Measurements from ENCODE around the gene TREML2.
"Not testable (repeated sequence)": the region's sequence is repeated elsewhere in the genome, so short reads cannot be mapped to it uniquely, and the experiment has no call there.

TREML2 gene

DNA sequence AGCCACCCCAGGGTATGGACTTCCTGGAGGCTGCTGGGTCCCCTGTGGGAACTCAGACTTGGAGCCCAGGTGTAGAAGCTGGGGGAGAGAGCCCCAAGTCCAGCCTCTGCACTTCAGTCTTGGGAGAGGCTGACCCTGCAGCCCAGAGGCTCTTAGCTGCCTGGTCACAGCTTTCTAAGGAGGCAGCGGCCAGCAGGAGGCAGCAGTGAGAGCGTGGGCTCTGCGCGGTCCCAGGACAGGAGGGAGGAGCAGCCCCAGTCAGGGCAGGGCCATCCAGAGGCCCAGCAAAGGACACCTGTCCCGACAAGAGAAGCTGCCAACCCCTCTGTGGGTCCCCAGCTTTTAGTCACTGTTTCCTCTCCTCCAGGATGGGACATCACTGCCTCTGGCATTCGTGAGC lies 9.4 kb downstream of the TREML2 start:
- no peak for DNase-seq

DNA sequence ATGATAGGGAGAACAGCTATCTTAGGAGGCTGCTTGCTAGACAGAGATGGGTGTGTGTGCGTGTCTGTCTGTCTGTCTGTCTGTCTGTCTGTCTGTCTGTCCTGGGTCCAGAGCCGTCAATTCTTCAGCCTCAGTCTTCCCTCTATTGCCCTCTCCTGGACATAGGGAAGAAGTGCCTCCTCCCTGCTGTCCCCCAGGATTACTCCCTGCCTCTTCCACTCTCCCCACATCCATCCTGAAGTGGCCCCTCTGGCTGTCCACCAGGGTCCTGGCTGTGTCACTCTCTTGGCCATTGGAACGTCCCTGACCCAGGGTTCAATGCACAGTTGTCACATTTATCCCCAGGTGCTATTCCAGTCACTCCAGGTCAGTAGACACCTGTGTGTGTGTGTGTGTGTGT lies 10.2 kb downstream of the TREML2 start:
- Histone ChIP-seq H3K36me3 (replicated peaks; ENCODE audit: insufficient read depth, low read length) (no peaks in the 10 kb centered on the region), H2AFZ (ENCODE audit: low read length) (no peak overlapping the region), H3K4me3 (ENCODE audit: low read length) (no peak overlapping the region), H3K9ac (ENCODE audit: low read length) (no peak overlapping the region), H4K20me1 (ENCODE audit: insufficient read depth, low read length) (no peaks in the 10 kb centered on the region), H3K4me1 (ENCODE audit: low read length) (no peaks in the 10 kb centered on the region), H3K9me3 (replicated peaks; ENCODE audit: insufficient read depth, low read length) (no peaks in the 10 kb centered on the region), H3K79me2 (ENCODE audit: low read length) (no peaks in the 10 kb centered on the region), H3K4me2 (ENCODE audit: low read depth, low read length) (no peak overlapping the region), H3K9me2 (replicated peaks; ENCODE audit: insufficient read depth, low read length) (no peaks in the 10 kb centered on the region), H3K27ac (ENCODE audit: low read length) (no peak overlapping the region), H3K27me3 (replicated peaks; ENCODE audit: insufficient read depth, low read length) (no peaks in the 10 kb centered on the region), H3F3A (ENCODE audit: insufficient read depth, low read length) (no peaks in the 10 kb centered on the region)
- DNase-seq, result no peak
- TF ChIP-seq, protein P1, sequence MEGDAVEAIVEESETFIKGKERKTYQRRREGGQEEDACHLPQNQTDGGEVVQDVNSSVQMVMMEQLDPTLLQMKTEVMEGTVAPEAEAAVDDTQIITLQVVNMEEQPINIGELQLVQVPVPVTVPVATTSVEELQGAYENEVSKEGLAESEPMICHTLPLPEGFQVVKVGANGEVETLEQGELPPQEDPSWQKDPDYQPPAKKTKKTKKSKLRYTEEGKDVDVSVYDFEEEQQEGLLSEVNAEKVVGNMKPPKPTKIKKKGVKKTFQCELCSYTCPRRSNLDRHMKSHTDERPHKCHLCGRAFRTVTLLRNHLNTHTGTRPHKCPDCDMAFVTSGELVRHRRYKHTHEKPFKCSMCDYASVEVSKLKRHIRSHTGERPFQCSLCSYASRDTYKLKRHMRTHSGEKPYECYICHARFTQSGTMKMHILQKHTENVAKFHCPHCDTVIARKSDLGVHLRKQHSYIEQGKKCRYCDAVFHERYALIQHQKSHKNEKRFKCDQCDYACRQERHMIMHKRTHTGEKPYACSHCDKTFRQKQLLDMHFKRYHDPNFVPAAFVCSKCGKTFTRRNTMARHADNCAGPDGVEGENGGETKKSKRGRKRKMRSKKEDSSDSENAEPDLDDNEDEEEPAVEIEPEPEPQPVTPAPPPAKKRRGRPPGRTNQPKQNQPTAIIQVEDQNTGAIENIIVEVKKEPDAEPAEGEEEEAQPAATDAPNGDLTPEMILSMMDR (IDR thresholded peaks at IDR 0.05; ENCODE audit: low read length), result 0 out of 2 replicates have a peak, but pooled peaks have one; percentile 3
- TF ChIP-seq EZH2phosphoT487 (IDR thresholded peaks at IDR 0.05; ENCODE audit: low read length), result no peak

More for the DNA sequence above, 9.4 kb downstream of the TREML2 start:
- Histone ChIP-seq H3K9me2 (replicated peaks; ENCODE audit: insufficient read depth, low read length) (no peaks in the 10 kb centered on the region), H3K27me3 (replicated peaks; ENCODE audit: insufficient read depth, low read length) (no peaks in the 10 kb centered on the region), H3K9me3 (replicated peaks; ENCODE audit: insufficient read depth, low read length) (no peaks in the 10 kb centered on the region), H3K9ac (ENCODE audit: low read length) (no peak overlapping the region), H4K20me1 (ENCODE audit: insufficient read depth, low read length) (no peaks in the 10 kb centered on the region), H3K4me1 (ENCODE audit: low read length) (no peaks in the 10 kb centered on the region), H3K79me2 (ENCODE audit: low read length) (no peaks in the 10 kb centered on the region), H2AFZ (ENCODE audit: low read length) (no peak overlapping the region), H3K27ac (ENCODE audit: low read length) (no peak overlapping the region), H3K36me3 (replicated peaks; ENCODE audit: insufficient read depth, low read length) (no peaks in the 10 kb centered on the region), H3K4me3 (ENCODE audit: low read length) (no peak overlapping the region), H3F3A (ENCODE audit: insufficient read depth, low read length) (no peaks in the 10 kb centered on the region), H3K4me2 (ENCODE audit: low read depth, low read length) (no peak overlapping the region)
- no peak for TF ChIP-seq EZH2 (optimal IDR thresholded peaks at IDR 0.05; ENCODE audit: low read depth, low read length)
- no peak for TF ChIP-seq EZH2phosphoT487 (IDR thresholded peaks at IDR 0.05; ENCODE audit: low read length)
- TF ChIP-seq, protein P1 (IDR thresholded peaks at IDR 0.05; ENCODE audit: low read length), result peak; percentile 53

DNA sequence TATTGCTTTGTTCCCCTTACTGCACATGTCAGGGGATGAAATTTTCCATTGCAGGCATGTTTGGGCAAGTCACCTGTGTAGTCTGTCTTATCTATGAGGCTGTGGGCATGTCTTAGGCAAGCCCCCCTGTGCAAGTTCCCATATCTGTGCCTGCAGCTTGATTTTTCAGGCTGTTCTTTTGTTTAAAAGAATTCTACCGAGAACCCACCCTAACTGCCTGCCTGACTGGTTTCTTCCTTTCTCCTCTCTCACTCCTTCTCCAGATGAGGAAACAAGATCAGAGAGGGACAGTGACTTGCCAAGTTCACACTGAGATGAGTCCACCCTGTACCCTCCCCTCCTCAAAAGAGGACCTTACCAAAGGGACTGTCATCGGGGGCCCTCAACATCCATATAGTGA lies 11.0 kb downstream of the TREML2 start:
- Histone ChIP-seq H3K4me1 (ENCODE audit: low read length) (no peaks in the 10 kb centered on the region), H3K27ac (ENCODE audit: low read length) (no peak overlapping the region), H2AFZ (ENCODE audit: low read length) (no peak overlapping the region), H3K4me2 (ENCODE audit: low read depth, low read length) (no peak overlapping the region), H3K4me3 (ENCODE audit: low read length) (no peak overlapping the region), H3K36me3 (replicated peaks; ENCODE audit: insufficient read depth, low read length) (no peaks in the 10 kb centered on the region), H3K9ac (ENCODE audit: low read length) (no peak overlapping the region), H3K27me3 (replicated peaks; ENCODE audit: insufficient read depth, low read length) (no peaks in the 10 kb centered on the region), H3K9me3 (replicated peaks; ENCODE audit: insufficient read depth, low read length) (no peaks in the 10 kb centered on the region), H4K20me1 (ENCODE audit: insufficient read depth, low read length) (no peaks in the 10 kb centered on the region), H3K79me2 (ENCODE audit: low read length) (no peaks in the 10 kb centered on the region), H3F3A (ENCODE audit: insufficient read depth, low read length) (no peaks in the 10 kb centered on the region), H3K9me2 (replicated peaks; ENCODE audit: insufficient read depth, low read length) (no peaks in the 10 kb centered on the region)
- TF ChIP-seq EZH2 (optimal IDR thresholded peaks at IDR 0.05; ENCODE audit: low read depth, low read length) (no peak), EZH2phosphoT487 (IDR thresholded peaks at IDR 0.05; ENCODE audit: low read length) (no peak)
- TF ChIP-seq, protein P1 (IDR thresholded peaks at IDR 0.05; ENCODE audit: low read length), result no peak
- DNase-seq, result no peak

DNA sequence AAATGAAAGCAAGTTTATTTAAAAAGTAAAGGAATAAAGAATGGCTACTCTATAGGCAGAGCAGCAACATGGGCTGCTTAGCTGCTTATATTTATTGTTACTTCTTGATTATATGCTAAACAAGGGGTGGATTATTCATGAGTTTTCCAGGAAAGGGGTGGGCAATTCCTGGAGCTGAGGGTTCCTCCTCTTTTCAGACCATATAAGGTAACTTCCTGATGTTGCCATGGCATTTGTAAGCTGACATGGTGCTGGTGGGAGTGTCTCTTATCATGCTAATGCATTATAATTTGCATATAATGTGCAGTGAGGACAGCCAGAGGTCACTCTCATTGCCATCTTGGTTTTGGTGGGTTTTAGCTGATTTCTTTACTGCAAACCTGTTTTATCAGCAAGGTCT lies 11.9 kb downstream of the TREML2 start:
- not testable (repeated sequence) for H3K27me3 ChIP-seq (replicated peaks; ENCODE audit: insufficient read depth, low read length); H4K20me1 ChIP-seq (ENCODE audit: insufficient read depth, low read length); H3K9me2 ChIP-seq (replicated peaks; ENCODE audit: insufficient read depth, low read length); H3F3A ChIP-seq (ENCODE audit: insufficient read depth, low read length); H3K4me1 ChIP-seq (ENCODE audit: low read length); H2AFZ ChIP-seq (ENCODE audit: low read length); DNase-seq; H3K4me3 ChIP-seq (ENCODE audit: low read length); H3K27ac ChIP-seq (ENCODE audit: low read length); H3K79me2 ChIP-seq (ENCODE audit: low read length); H3K9me3 ChIP-seq (replicated peaks; ENCODE audit: insufficient read depth, low read length); H3K4me2 ChIP-seq (ENCODE audit: low read depth, low read length); H3K36me3 ChIP-seq (replicated peaks; ENCODE audit: insufficient read depth, low read length); H3K9ac ChIP-seq (ENCODE audit: low read length)

Data from MM.1S (cell line).